Activated naive CD4-positive, alpha-beta T cell treated with anti-CD3 and anti-CD28 coated beads, Interleukin-2, amount 50 U/mL, for 72 hours (primary cell): Measurements from ENCODE around the gene ZNF222. TPM values are rescaled to one million over a fixed set of nuclear protein-coding genes. Genes with fewer than 3 reads are reported as not detected.

ENCODE experiments used
- total RNA-seq, 2 donors: library from RNA; stranded (reverse); gene quantifications; one replicate each; pipeline ENCODE4 v1.2.3, GENCODE V29; 2022

Gene ZNF222
- total RNA-seq, 2 donors from 2014 or later = 1.8 to 2.0 TPM

Other genes with a start within 250 kb of the ZNF222 start
- 100 to 1,000 TPM; 110 to 145 TPM for gene KCNN4, start 244.4 kb upstream of the ZNF222 start, total RNA-seq
- gene LYPD5, start 222.9 kb upstream of the ZNF222 start, total RNA-seq = 1 to 10 TPM in 1 of 2 donors, under 1 TPM in 1; 0.97 to 3.8 TPM
- gene ZNF283, start 198.1 kb upstream of the ZNF222 start, total RNA-seq = 10 to 100 TPM in 1 of 2 donors, 1 to 10 TPM in 1; 7.7 to 12.0 TPM
- gene ZNF404, start 141.4 kb upstream of the ZNF222 start, total RNA-seq = 1 to 10 TPM in 1 of 2 donors, under 1 TPM in 1; 0.73 to 2.7 TPM
- 10 to 100 TPM; 10.5 to 10.8 TPM for gene ZNF45, start 90.1 kb upstream of the ZNF222 start, total RNA-seq
- gene ZNF221, start 74.2 kb upstream of the ZNF222 start, total RNA-seq = 1 to 10 TPM; 1.1 to 3.4 TPM
- gene ZNF155, start 41.2 kb upstream of the ZNF222 start, total RNA-seq = 1 to 10 TPM; 4.1 TPM
- gene ZNF230, start 22.4 kb upstream of the ZNF222 start, total RNA-seq = 1 to 10 TPM; 3.6 to 5.1 TPM
- gene ZNF223, start 26.7 kb downstream of the ZNF222 start, total RNA-seq = 1 to 10 TPM in 1 of 2 donors, under 1 TPM in 1; 0.60 to 1.4 TPM
- 1 to 10 TPM; 2.3 to 2.4 TPM for gene ZNF284, start 46.8 kb downstream of the ZNF222 start, total RNA-seq
- 10 to 100 TPM; 14.8 to 22.4 TPM for gene ZNF224, start 69.0 kb downstream of the ZNF222 start, total RNA-seq
- gene ZNF225, start 88.0 kb downstream of the ZNF222 start, total RNA-seq = 1 to 10 TPM in 1 of 2 donors, under 1 TPM in 1; 0.96 to 2.7 TPM
- 10 to 100 TPM in 1 of 2 donors, 1 to 10 TPM in 1; 9.3 to 10.8 TPM for gene ZNF234, start 116.2 kb downstream of the ZNF222 start, total RNA-seq
- gene ZNF226, start 139.7 kb downstream of the ZNF222 start, total RNA-seq = 10 to 100 TPM; 12.2 to 14.6 TPM
- 10 to 100 TPM; 20.2 TPM for gene ZNF227, start 187.2 kb downstream of the ZNF222 start, total RNA-seq
- gene ZNF233, start 234.5 kb downstream of the ZNF222 start, total RNA-seq = under 1 TPM in 1 of 2 donors, not detected in 1; 0.52 TPM